ENCODE measurements around the gene SEMA4D. TPM values are rescaled to one million over a fixed set of nuclear protein-coding genes. Genes with fewer than 3 reads are reported as not detected.
"Not testable (repeated sequence)": the region's sequence is repeated elsewhere in the genome, so short reads cannot be mapped to it uniquely, and the experiment has no call there.

The SEMA4D gene
- total RNA-seq, 2 experiments from 2014 or later: 370 to 391 TPM

- ATAC-seq (ENCODE audit: low read depth) (no peak), DNase-seq (no peak)
- Mint-ChIP-seq H3K9me3 (no peaks in the 10 kb centered on the region), H3K4me1 (peaks cover 30% of the 10 kb centered on the region), H3K27me3 (no peaks in the 10 kb centered on the region), H3K27ac (peak overlapping the region; percentile 12), H3K36me3 (peaks cover 32% of the 10 kb centered on the region), H3K4me3 (no peak overlapping the region)
- POLR2A ChIA-PET: no interaction called here
These were observed 118.3 kb downstream of the SEMA4D start for GRCh38 chr9:89379508-89380115.

GRCh38 chr9:89379031-89379430, 118.9 kb downstream of the SEMA4D start:
- ATAC-seq (ENCODE audit: low read depth): no peak
- Mint-ChIP-seq H3K9me3 (no peaks in the 10 kb centered on the region), H3K27me3 (no peaks in the 10 kb centered on the region), H3K4me3 (no peak overlapping the region), H3K36me3 (peaks cover 32% of the 10 kb centered on the region), H3K27ac (no peak overlapping the region), H3K4me1 (peaks cover 32% of the 10 kb centered on the region)
- POLR2A ChIA-PET: no interaction called here
- no peak for DNase-seq

- Mint-ChIP-seq H3K36me3 (peaks cover 30% of the 10 kb centered on the region), H3K27ac (no peak overlapping the region), H3K27me3 (no peaks in the 10 kb centered on the region), H3K4me3 (no peak overlapping the region), H3K9me3 (no peaks in the 10 kb centered on the region), H3K4me1 (peaks cover 31% of the 10 kb centered on the region)
- POLR2A ChIA-PET: no interaction called here
- ATAC-seq (ENCODE audit: low read depth) (no peak), DNase-seq (no peak)
These were observed 119.4 kb downstream of the SEMA4D start for GRCh38 chr9:89378541-89378940.

GRCh38 chr9:89377411-89377810, 120.5 kb downstream of the SEMA4D start:
- Mint-ChIP-seq H3K27me3 (no peaks in the 10 kb centered on the region), H3K27ac (no peak overlapping the region), H3K9me3 (no peaks in the 10 kb centered on the region), H3K36me3 (peaks cover 23% of the 10 kb centered on the region), H3K4me1 (peaks cover 31% of the 10 kb centered on the region), H3K4me3 (no peak overlapping the region)
- POLR2A ChIA-PET: no interaction called here
- no peak for ATAC-seq (ENCODE audit: low read depth)
- DNase-seq: no peak

GRCh38 chr9:89376741-89377351, 121.1 kb downstream of the SEMA4D start:
- ATAC-seq (ENCODE audit: low read depth): no peak
- no peaks in the 10 kb centered on the region for H3K27me3 Mint-ChIP-seq
- peaks cover 31% of the 10 kb centered on the region for H3K4me1 Mint-ChIP-seq
- no peak for DNase-seq
- POLR2A ChIA-PET: no interaction called here
- no peak overlapping the region for H3K4me3 Mint-ChIP-seq
- H3K9me3 Mint-ChIP-seq: no peaks in the 10 kb centered on the region
- H3K27ac Mint-ChIP-seq: peak overlapping the region; percentile 30
- peaks cover 23% of the 10 kb centered on the region for H3K36me3 Mint-ChIP-seq

GRCh38 chr9:89376286-89376685, 121.6 kb downstream of the SEMA4D start:
- ATAC-seq (ENCODE audit: low read depth): no peak
- H3K4me3 Mint-ChIP-seq: no peak overlapping the region
- POLR2A ChIA-PET: no interaction called here
- H3K27me3 Mint-ChIP-seq: no peaks in the 10 kb centered on the region
- peak overlapping the region; percentile 11 for H3K27ac Mint-ChIP-seq
- DNase-seq: no peak
- H3K9me3 Mint-ChIP-seq: no peaks in the 10 kb centered on the region
- peaks cover 19% of the 10 kb centered on the region for H3K36me3 Mint-ChIP-seq
- H3K4me1 Mint-ChIP-seq: peaks cover 31% of the 10 kb centered on the region

GRCh38 chr9:89375191-89375760, 122.6 kb downstream of the SEMA4D start:
- H3K9me3 Mint-ChIP-seq: no peaks in the 10 kb centered on the region
- H3K4me1 Mint-ChIP-seq: peaks cover 31% of the 10 kb centered on the region
- peaks cover 19% of the 10 kb centered on the region for H3K36me3 Mint-ChIP-seq
- DNase-seq: no peak
- H3K4me3 Mint-ChIP-seq: peak overlapping the region; percentile 56
- POLR2A ChIA-PET: interaction anchor here (1.0 kb wide), 1 partner anchor 174 kb away, joined by 4 read pairs; no protein-coding TSS in a partner anchor
- H3K27me3 Mint-ChIP-seq: no peaks in the 10 kb centered on the region
- peak overlapping the region; percentile 86 for H3K27ac Mint-ChIP-seq
- peak; percentile 80 for ATAC-seq (ENCODE audit: low read depth)

- Mint-ChIP-seq H3K27ac (no peak overlapping the region), H3K27me3 (no peaks in the 10 kb centered on the region), H3K9me3 (no peaks in the 10 kb centered on the region), H3K36me3 (peaks cover 15% of the 10 kb centered on the region), H3K4me3 (no peak overlapping the region), H3K4me1 (peaks cover 29% of the 10 kb centered on the region)
- no peak for DNase-seq
- POLR2A ChIA-PET: no interaction called here
- no peak for ATAC-seq (ENCODE audit: low read depth)
These were observed 123.7 kb downstream of the SEMA4D start for GRCh38 chr9:89374176-89374575.

GRCh38 chr9:89372979-89373378, 124.9 kb downstream of the SEMA4D start:
- Mint-ChIP-seq H3K27ac (peak overlapping the region; percentile 80), H3K4me3 (no peak overlapping the region), H3K9me3 (no peaks in the 10 kb centered on the region), H3K4me1 (peaks cover 32% of the 10 kb centered on the region), H3K36me3 (peaks cover 10% of the 10 kb centered on the region), H3K27me3 (no peaks in the 10 kb centered on the region)
- POLR2A ChIA-PET: interaction anchor here (1.0 to 1.1 kb wide), 3 partner anchors 9 to 46 kb away, joined by 3 to 4 read pairs (median 3); no protein-coding TSS in a partner anchor
- peak; percentile 2 for ATAC-seq (ENCODE audit: low read depth)
- no peak for DNase-seq

- ATAC-seq (ENCODE audit: low read depth) (peak; percentile 36), DNase-seq (peak; percentile 57)
- POLR2A ChIA-PET: interaction anchor here (1.0 to 1.1 kb wide), 2 partner anchors 20 to 46 kb away, joined by 3 to 4 read pairs; no protein-coding TSS in a partner anchor
- Mint-ChIP-seq H3K4me3 (no peak overlapping the region), H3K36me3 (peaks cover 7% of the 10 kb centered on the region), H3K27me3 (no peaks in the 10 kb centered on the region), H3K27ac (peak overlapping the region; percentile 81), H3K9me3 (no peaks in the 10 kb centered on the region), H3K4me1 (peaks cover 32% of the 10 kb centered on the region)
These were observed 125.6 kb downstream of the SEMA4D start for GRCh38 chr9:89372230-89372816.

GRCh38 chr9:89371791-89372190, 126.1 kb downstream of the SEMA4D start:
- H3K4me3 Mint-ChIP-seq; H3K27ac Mint-ChIP-seq; DNase-seq; H3K9me3 Mint-ChIP-seq; H3K36me3 Mint-ChIP-seq; ATAC-seq (ENCODE audit: low read depth); H3K27me3 Mint-ChIP-seq: not testable (repeated sequence)
- POLR2A ChIA-PET: interaction anchor here (1.0 kb wide), 1 partner anchor 20 kb away, joined by 4 read pairs; no protein-coding TSS in a partner anchor
- H3K4me1 Mint-ChIP-seq: peaks cover 29% of the 10 kb centered on the region

GRCh38 chr9:89370593-89370992, 127.3 kb downstream of the SEMA4D start:
- H3K36me3 Mint-ChIP-seq: no peaks in the 10 kb centered on the region
- ATAC-seq (ENCODE audit: low read depth) (no peak), DNase-seq (no peak)
- no peak overlapping the region for H3K27ac Mint-ChIP-seq
- H3K4me1 Mint-ChIP-seq: peaks cover 22% of the 10 kb centered on the region
- H3K27me3 Mint-ChIP-seq: no peaks in the 10 kb centered on the region
- H3K9me3 Mint-ChIP-seq: no peaks in the 10 kb centered on the region
- no peak overlapping the region for H3K4me3 Mint-ChIP-seq
- POLR2A ChIA-PET: no interaction called here

- H3K4me1 Mint-ChIP-seq: peaks cover 14% of the 10 kb centered on the region
- H3K9me3 Mint-ChIP-seq: no peaks in the 10 kb centered on the region
- H3K4me3 Mint-ChIP-seq: no peak overlapping the region
- H3K36me3 Mint-ChIP-seq: no peaks in the 10 kb centered on the region
- H3K27ac Mint-ChIP-seq: peak overlapping the region; percentile 25
- no peak for DNase-seq
- ATAC-seq (ENCODE audit: low read depth): no peak
- no peaks in the 10 kb centered on the region for H3K27me3 Mint-ChIP-seq
- POLR2A ChIA-PET: no interaction called here
These were observed 128.9 kb downstream of the SEMA4D start for GRCh38 chr9:89368978-89369377.
